ENCODE measurements around the gene NUCKS1.

DNA sequence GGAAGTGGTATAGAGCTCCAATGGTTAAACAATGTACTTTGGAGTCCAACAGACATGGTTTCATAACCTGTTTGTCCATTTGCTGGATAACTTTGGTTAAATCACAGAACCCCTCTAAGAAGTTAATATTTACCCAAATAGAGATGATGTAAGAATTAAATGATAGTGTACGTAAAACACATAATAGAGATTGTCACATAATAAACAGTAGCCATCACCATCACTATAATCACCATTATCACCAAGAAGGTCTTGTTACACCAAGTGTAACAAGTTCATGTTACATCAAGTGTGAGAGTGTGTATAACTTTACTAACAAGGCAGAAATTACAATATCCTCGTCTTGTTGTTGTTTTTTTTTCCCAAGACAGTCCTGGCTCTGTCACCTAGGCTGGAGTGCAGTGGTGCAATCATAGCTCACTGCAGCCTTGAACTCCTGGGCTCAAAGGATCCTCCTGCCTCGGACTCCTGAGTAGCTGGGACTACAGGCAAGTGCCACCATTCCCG is 23.3 kb downstream of the NUCKS1 start:
- TF ChIP-seq YY1 (IDR thresholded peaks at IDR 0.05; ENCODE audit: insufficient read depth, insufficient read length) = no peak
- TF ChIP-seq ZNF274 (IDR thresholded peaks at IDR 0.05; ENCODE audit: low read depth, low read length) = no peak
- TF ChIP-seq SUZ12 (IDR thresholded peaks at IDR 0.05; ENCODE audit: extremely low read depth, insufficient read depth, insufficient read length) = no peak
